Right lobe of liver (tissue), 4 donors: Measurements from ENCODE around the gene OLA1.

Source experiments
- POLR2A ChIP-seq: fragments of 450-650 bp; IDR thresholded peaks from one replicate; pipeline ENCODE4 v1.6.1; 2017; ENCODE audit warnings: antibody characterized with exemption, mild to moderate bottlenecking
- TF ChIP-seq, protein P1 (sequence below), 4 donors: fragments of 200-600 bp in 3 of 4; fragments of 450-650 bp in 1 of 4; IDR thresholded peaks; one replicate each; pipeline versions ENCODE4 v1.5.1 to v1.8.0; 2016 to 2022; ENCODE audit warnings: antibody characterized with exemption in 4 of 4, mild to moderate bottlenecking in 2 of 4
- donor health status: DM: no; HTN: no; CAD: no.
- donor health status: DM: no; HTN: no; CAD: no.
- donor health status: DM: no; HTN: yes; CAD: no.

DNA sequence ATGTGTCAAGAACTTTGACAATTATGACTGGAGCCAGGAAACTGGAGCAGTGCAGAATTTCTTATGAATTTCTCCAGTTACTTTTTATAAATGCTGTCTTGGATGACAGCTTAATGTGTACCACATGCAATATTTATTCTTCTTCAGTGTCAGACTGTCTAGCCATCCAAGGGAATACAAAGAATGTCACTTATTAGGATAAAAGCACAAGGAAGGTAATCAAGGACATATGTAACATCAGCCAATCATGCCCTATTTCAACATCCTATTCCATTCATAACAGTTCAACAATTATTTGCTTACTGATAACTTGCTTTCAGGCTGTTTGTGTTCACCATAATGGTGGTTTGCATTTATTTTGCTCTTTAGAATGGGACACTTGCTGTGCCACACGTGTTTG is 139.8 kb downstream of the OLA1 start:
- TF ChIP-seq, protein P1, sequence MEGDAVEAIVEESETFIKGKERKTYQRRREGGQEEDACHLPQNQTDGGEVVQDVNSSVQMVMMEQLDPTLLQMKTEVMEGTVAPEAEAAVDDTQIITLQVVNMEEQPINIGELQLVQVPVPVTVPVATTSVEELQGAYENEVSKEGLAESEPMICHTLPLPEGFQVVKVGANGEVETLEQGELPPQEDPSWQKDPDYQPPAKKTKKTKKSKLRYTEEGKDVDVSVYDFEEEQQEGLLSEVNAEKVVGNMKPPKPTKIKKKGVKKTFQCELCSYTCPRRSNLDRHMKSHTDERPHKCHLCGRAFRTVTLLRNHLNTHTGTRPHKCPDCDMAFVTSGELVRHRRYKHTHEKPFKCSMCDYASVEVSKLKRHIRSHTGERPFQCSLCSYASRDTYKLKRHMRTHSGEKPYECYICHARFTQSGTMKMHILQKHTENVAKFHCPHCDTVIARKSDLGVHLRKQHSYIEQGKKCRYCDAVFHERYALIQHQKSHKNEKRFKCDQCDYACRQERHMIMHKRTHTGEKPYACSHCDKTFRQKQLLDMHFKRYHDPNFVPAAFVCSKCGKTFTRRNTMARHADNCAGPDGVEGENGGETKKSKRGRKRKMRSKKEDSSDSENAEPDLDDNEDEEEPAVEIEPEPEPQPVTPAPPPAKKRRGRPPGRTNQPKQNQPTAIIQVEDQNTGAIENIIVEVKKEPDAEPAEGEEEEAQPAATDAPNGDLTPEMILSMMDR (IDR thresholded peaks at IDR 0.05), result no peak
- no peak for TF ChIP-seq POLR2A
